ENCODE results near the gene RTN4RL1.

- TF ChIP-seq, protein P1, sequence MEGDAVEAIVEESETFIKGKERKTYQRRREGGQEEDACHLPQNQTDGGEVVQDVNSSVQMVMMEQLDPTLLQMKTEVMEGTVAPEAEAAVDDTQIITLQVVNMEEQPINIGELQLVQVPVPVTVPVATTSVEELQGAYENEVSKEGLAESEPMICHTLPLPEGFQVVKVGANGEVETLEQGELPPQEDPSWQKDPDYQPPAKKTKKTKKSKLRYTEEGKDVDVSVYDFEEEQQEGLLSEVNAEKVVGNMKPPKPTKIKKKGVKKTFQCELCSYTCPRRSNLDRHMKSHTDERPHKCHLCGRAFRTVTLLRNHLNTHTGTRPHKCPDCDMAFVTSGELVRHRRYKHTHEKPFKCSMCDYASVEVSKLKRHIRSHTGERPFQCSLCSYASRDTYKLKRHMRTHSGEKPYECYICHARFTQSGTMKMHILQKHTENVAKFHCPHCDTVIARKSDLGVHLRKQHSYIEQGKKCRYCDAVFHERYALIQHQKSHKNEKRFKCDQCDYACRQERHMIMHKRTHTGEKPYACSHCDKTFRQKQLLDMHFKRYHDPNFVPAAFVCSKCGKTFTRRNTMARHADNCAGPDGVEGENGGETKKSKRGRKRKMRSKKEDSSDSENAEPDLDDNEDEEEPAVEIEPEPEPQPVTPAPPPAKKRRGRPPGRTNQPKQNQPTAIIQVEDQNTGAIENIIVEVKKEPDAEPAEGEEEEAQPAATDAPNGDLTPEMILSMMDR (optimal IDR thresholded peaks at IDR 0.05 in 1 of 3, IDR thresholded peaks at IDR 0.05 in 1 of 3, conservative IDR thresholded peaks at IDR 0.05 in 1 of 3; ENCODE audit: extremely low read depth in 1 of 3, insufficient read depth in 2 of 3, low read length in 3 of 3) = no peak
- no peak for TF ChIP-seq EZH2 (IDR thresholded peaks at IDR 0.05; ENCODE audit: low read length)
Observed at GRCh38 chr17:1999557-2000251, 25.4 kb downstream of the RTN4RL1 start.

All from keratinocyte (primary cell).